ENCODE data around the gene CERK. TPM values are rescaled to one million over a fixed set of nuclear protein-coding genes. Genes with fewer than 3 reads are reported as not detected.
"Not testable (repeated sequence)": the region's sequence is repeated elsewhere in the genome, so short reads cannot be mapped to it uniquely, and the experiment has no call there.

Gene CERK
- total and polyA plus RNA-seq, 4 experiments from 2014 or later: 91.2 to 164 (median 136) TPM

- Mint-ChIP-seq H3K27me3 (no peaks in the 10 kb centered on the region), H3K4me1 (peaks cover 37 to 82% (median 59%) of the 10 kb centered on the region in 4 donors), H3K27ac (peak overlapping the region; percentile 89 to 100 (median 100)), H3K4me3 (peak overlapping the region; percentile 97 to 100 (median 100)), H3K36me3 (peaks cover 31 to 36% of the 10 kb centered on the region in 2 donors), H3K9me3 (no peaks in the 10 kb centered on the region)
- peak; percentile 77 to 93 (median 83) for DNase-seq
- POLR2A ChIA-PET (ENCODE audit: partially characterized antibody): interaction anchor here (0.7 to 2.8 kb wide), 16 partner anchors 8 to 399 kb away, joined by 3 to 51 read pairs (median 6); partner anchors contain the start of genes TBC1D22A and TRMU
- peak overlapping the region; percentile 67 for H3K27ac ChIP-seq (ENCODE audit: low read depth, low read length)
- no peaks in the 10 kb centered on the region for H3K27me3 ChIP-seq (ENCODE audit: insufficient read depth, low read length)
- H3K36me3 ChIP-seq (ENCODE audit: insufficient read depth, low read length): peaks cover 6% of the 10 kb centered on the region
- H3K9me3 ChIP-seq (ENCODE audit: control insufficient read depth in 1 of 2, low read length in 2 of 2): no peaks in the 10 kb centered on the region
- intact Hi-C loops (cut with micrococcal nuclease): loop anchor here (1.0 to 5.0 kb wide), 2 partner anchors 56 to 63 kb away; no protein-coding TSS in a partner anchor
- CTCF ChIA-PET (ENCODE audit: partially characterized antibody): interaction anchor here (1.6 to 3.2 kb wide), 4 partner anchors 14 to 172 kb away, joined by 6 to 19 read pairs (median 10); no protein-coding TSS in a partner anchor
- peaks cover 77% of the 10 kb centered on the region for H3K4me1 ChIP-seq (ENCODE audit: insufficient read depth, low read length)
- H3K4me3 ChIP-seq (ENCODE audit: low read length in 2 of 2): peak overlapping the region; percentile 55
These were observed 3.1 kb downstream of the CERK start for GRCh38 chr22:46734830-46735453.

- H3K9me3 Mint-ChIP-seq; H3K27me3 Mint-ChIP-seq; DNase-seq; H3K27me3 ChIP-seq (ENCODE audit: insufficient read depth, low read length); H3K36me3 ChIP-seq (ENCODE audit: insufficient read depth, low read length); H3K9me3 ChIP-seq (ENCODE audit: control insufficient read depth in 1 of 2, low read length in 2 of 2); intact Hi-C loops (cut with micrococcal nuclease): not testable (repeated sequence)
- ChIA-PET POLR2A (ENCODE audit: partially characterized antibody) (interaction anchor here (1.1 to 2.8 kb wide), 5 partner anchors 13 to 399 kb away, joined by 3 to 51 read pairs (median 9); partner anchors contain the start of genes TBC1D22A and TRMU), CTCF (ENCODE audit: partially characterized antibody) (interaction anchor here (1.7 to 3.2 kb wide), 3 partner anchors 25 to 171 kb away, joined by 4 to 19 read pairs (median 9); no protein-coding TSS in a partner anchor)
- Histone ChIP-seq H3K4me3 (ENCODE audit: low read length in 2 of 2) (peak overlapping the region in 1 of 2 donors; percentile 55), H3K4me1 (ENCODE audit: insufficient read depth, low read length) (peaks cover 78% of the 10 kb centered on the region), H3K27ac (ENCODE audit: low read depth, low read length) (peak overlapping the region; percentile 67)
- Mint-ChIP-seq H3K36me3 (peaks cover 34 to 39% of the 10 kb centered on the region in 2 donors), H3K4me3 (peak overlapping the region; percentile 97 to 100 (median 100)), H3K27ac (peak overlapping the region; percentile 89 to 100 (median 100)), H3K4me1 (peaks cover 39 to 83% (median 60%) of the 10 kb centered on the region in 4 donors)
These were observed 3.8 kb downstream of the CERK start for GRCh38 chr22:46734213-46734722.

DNA sequence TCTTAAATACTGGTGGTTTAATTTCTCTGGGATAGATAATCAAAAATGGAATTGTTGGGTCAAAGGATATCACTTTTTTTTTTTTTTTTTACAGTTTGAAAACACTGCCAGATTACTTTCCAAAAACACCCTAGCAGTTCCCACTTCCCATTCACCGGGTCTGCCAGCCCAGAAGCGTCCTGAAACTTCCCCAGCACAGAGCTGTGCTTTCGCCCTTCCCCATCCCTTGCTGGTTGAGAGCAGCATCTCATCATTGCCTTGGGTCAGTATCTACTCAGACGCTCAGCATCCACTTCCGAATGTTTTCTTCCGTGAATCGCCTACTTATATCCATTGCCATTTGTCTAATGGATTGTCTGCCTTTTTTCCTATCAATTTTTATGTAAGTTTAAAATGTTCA, 5.5 kb downstream of the CERK start:
- Mint-ChIP-seq H3K36me3 (peaks cover 34 to 44% of the 10 kb centered on the region in 2 donors), H3K27ac (peak overlapping the region; percentile 41 to 93 (median 86)), H3K9me3 (no peaks in the 10 kb centered on the region), H3K4me1 (peaks cover 41 to 91% (median 63%) of the 10 kb centered on the region in 4 donors), H3K27me3 (no peaks in the 10 kb centered on the region), H3K4me3 (peak overlapping the region; percentile 21 to 57 (median 36))
- CTCF ChIA-PET (ENCODE audit: partially characterized antibody): interaction anchor here (0.7 to 1.7 kb wide), 4 partner anchors 35 to 169 kb away, joined by 3 to 4 read pairs (median 4); no protein-coding TSS in a partner anchor
- Histone ChIP-seq H3K4me3 (ENCODE audit: low read length in 2 of 2) (no peak overlapping the region), H3K9me3 (ENCODE audit: control insufficient read depth in 1 of 2, low read length in 2 of 2) (no peaks in the 10 kb centered on the region), H3K36me3 (ENCODE audit: insufficient read depth, low read length) (peaks cover 18% of the 10 kb centered on the region), H3K27me3 (ENCODE audit: insufficient read depth, low read length) (no peaks in the 10 kb centered on the region), H3K4me1 (ENCODE audit: insufficient read depth, low read length) (peaks cover 86% of the 10 kb centered on the region), H3K27ac (ENCODE audit: low read depth, low read length) (peak overlapping the region; percentile 43)
- intact Hi-C loops (cut with micrococcal nuclease): no loop called here
- no peak for DNase-seq
- POLR2A ChIA-PET (ENCODE audit: partially characterized antibody): interaction anchor here (1.5 to 1.7 kb wide), 2 partner anchors 16 to 58 kb away, joined by 6 to 8 read pairs; no protein-coding TSS in a partner anchor

DNA sequence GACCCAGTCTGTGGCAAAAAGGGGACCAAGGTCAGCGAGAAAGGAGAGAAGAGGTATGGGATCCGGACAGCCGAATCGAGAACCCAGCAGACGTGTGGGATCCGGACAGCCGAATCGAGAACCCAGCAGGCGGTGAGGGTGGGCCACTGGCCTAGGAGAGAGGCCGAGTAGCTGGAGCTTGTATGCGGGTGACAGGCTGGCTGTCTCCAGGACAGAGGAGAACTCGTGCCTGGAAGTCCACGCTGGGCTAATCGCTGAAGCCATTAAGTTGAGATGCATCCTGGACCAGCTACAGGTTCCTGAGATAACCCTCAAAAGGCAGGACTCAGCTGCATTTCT, 6.0 kb downstream of the CERK start:
- no peak for DNase-seq
- Histone ChIP-seq H3K36me3 (ENCODE audit: insufficient read depth, low read length) (peaks cover 20% of the 10 kb centered on the region), H3K27ac (ENCODE audit: low read depth, low read length) (peak overlapping the region; percentile 44), H3K27me3 (ENCODE audit: insufficient read depth, low read length) (no peaks in the 10 kb centered on the region), H3K4me3 (ENCODE audit: low read length in 2 of 2) (no peak overlapping the region), H3K9me3 (ENCODE audit: control insufficient read depth in 1 of 2, low read length in 2 of 2) (no peaks in the 10 kb centered on the region), H3K4me1 (ENCODE audit: insufficient read depth, low read length) (peaks cover 87% of the 10 kb centered on the region)
- CTCF ChIA-PET (ENCODE audit: partially characterized antibody): no interaction called here
- POLR2A ChIA-PET (ENCODE audit: partially characterized antibody): interaction anchor here (1.4 kb wide), 1 partner anchor 10 kb away, joined by 8 read pairs; no protein-coding TSS in a partner anchor
- Mint-ChIP-seq H3K4me1 (peaks cover 39 to 92% (median 63%) of the 10 kb centered on the region in 4 donors), H3K4me3 (peak overlapping the region in 7 of 8 donors; percentile 26 to 78 (median 47)), H3K27ac (peak overlapping the region; percentile 63 to 91 (median 89)), H3K36me3 (peaks cover 31 to 47% of the 10 kb centered on the region in 2 donors), H3K9me3 (no peaks in the 10 kb centered on the region), H3K27me3 (no peaks in the 10 kb centered on the region)
- intact Hi-C loops (cut with micrococcal nuclease): no loop called here

GRCh38 chr22:46731246-46732040, 6.6 kb downstream of the CERK start:
- Histone ChIP-seq H3K27me3 (ENCODE audit: insufficient read depth, low read length) (no peaks in the 10 kb centered on the region), H3K27ac (ENCODE audit: low read depth, low read length) (peak overlapping the region; percentile 44), H3K4me3 (ENCODE audit: low read length in 2 of 2) (no peak overlapping the region), H3K9me3 (ENCODE audit: control insufficient read depth in 1 of 2, low read length in 2 of 2) (no peaks in the 10 kb centered on the region), H3K4me1 (ENCODE audit: insufficient read depth, low read length) (peaks cover 84% of the 10 kb centered on the region), H3K36me3 (ENCODE audit: insufficient read depth, low read length) (peaks cover 24% of the 10 kb centered on the region)
- peak overlapping the region in 7 of 8 donors; percentile 41 to 78 (median 52) for H3K4me3 Mint-ChIP-seq
- DNase-seq: peak in 1 of 5 donors; percentile 43
- POLR2A ChIA-PET (ENCODE audit: partially characterized antibody): interaction anchor here (0.6 to 2.0 kb wide), 4 partner anchors 9 to 77 kb away, joined by 3 to 8 read pairs (median 4); partner anchors contain the start of gene TBC1D22A
- H3K27ac Mint-ChIP-seq: peak overlapping the region; percentile 63 to 91 (median 89)
- CTCF ChIA-PET (ENCODE audit: partially characterized antibody): interaction anchor here (1.0 kb wide), 1 partner anchor 72 kb away, joined by 5 read pairs; no protein-coding TSS in a partner anchor
- H3K4me1 Mint-ChIP-seq: peaks cover 37 to 90% (median 61%) of the 10 kb centered on the region in 4 donors
- no peaks in the 10 kb centered on the region for H3K27me3 Mint-ChIP-seq
- peaks cover 27 to 47% of the 10 kb centered on the region in 2 donors for H3K36me3 Mint-ChIP-seq
- intact Hi-C loops (cut with micrococcal nuclease): no loop called here
- H3K9me3 Mint-ChIP-seq: no peaks in the 10 kb centered on the region

DNA sequence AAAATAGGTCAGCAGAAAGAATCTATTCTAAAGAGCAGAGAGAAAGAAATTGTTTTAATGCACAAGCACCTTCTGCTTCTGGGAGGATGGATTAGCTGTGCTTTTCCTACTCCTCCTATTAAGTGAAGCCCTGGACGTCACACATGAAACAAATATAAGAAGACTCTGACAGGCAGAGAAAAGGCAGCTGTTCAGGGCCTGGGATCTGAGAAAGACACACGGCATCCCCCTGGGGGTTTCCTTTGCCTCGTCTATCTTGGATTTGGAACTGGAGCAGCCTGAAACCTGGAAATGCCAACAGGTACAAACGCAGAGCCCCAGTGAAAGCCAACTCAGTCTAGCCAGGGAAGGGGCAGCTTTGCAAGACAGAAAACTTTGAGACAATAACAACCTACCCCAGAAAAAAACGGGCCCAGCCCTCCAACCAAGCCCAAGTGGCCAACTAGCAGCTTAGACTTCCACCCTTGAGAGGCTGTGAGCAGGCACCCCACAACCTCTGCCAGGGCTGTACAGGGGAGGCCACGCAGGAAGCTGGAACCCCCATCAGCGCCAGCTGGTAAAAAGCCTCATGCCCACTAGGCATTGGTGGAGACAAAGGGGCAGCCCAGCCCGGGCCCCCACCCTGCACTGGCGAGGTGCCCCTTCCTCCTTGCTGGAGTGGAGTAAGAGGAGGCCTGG, 7.3 kb downstream of the CERK start:
- DNase-seq: no peak
- peaks cover 26 to 54% of the 10 kb centered on the region in 2 donors for H3K36me3 Mint-ChIP-seq
- peak overlapping the region; percentile 30 to 91 (median 84) for H3K27ac Mint-ChIP-seq
- H3K4me1 ChIP-seq (ENCODE audit: insufficient read depth, low read length): peaks cover 76% of the 10 kb centered on the region
- H3K4me1 Mint-ChIP-seq: peaks cover 36 to 90% (median 59%) of the 10 kb centered on the region in 4 donors
- ChIA-PET CTCF (ENCODE audit: partially characterized antibody) (interaction anchor here (1.0 kb wide), 1 partner anchor 73 kb away, joined by 5 read pairs; no protein-coding TSS in a partner anchor), POLR2A (ENCODE audit: partially characterized antibody) (interaction anchor here (0.6 to 2.0 kb wide), 4 partner anchors 8 to 77 kb away, joined by 3 to 8 read pairs (median 4); partner anchors contain the start of gene TBC1D22A)
- H3K4me3 Mint-ChIP-seq: peak overlapping the region in 7 of 8 donors; percentile 10 to 64 (median 53)
- H3K36me3 ChIP-seq (ENCODE audit: insufficient read depth, low read length): peaks cover 26% of the 10 kb centered on the region
- peak overlapping the region; percentile 44 for H3K27ac ChIP-seq (ENCODE audit: low read depth, low read length)
- no peaks in the 10 kb centered on the region for H3K9me3 Mint-ChIP-seq
- no peaks in the 10 kb centered on the region for H3K27me3 ChIP-seq (ENCODE audit: insufficient read depth, low read length)
- intact Hi-C loops (cut with micrococcal nuclease): no loop called here
- no peaks in the 10 kb centered on the region for H3K27me3 Mint-ChIP-seq
- H3K4me3 ChIP-seq (ENCODE audit: low read length in 2 of 2): no peak overlapping the region
- H3K9me3 ChIP-seq (ENCODE audit: control insufficient read depth in 1 of 2, low read length in 2 of 2): no peaks in the 10 kb centered on the region

Data from CD4-positive, alpha-beta memory T cell (primary cell).